ENCODE data around the gene PDE7B.

GRCh38 chr6:135870722-135871121 is 19.2 kb downstream of the PDE7B start:
- TF ChIP-seq, protein P1, sequence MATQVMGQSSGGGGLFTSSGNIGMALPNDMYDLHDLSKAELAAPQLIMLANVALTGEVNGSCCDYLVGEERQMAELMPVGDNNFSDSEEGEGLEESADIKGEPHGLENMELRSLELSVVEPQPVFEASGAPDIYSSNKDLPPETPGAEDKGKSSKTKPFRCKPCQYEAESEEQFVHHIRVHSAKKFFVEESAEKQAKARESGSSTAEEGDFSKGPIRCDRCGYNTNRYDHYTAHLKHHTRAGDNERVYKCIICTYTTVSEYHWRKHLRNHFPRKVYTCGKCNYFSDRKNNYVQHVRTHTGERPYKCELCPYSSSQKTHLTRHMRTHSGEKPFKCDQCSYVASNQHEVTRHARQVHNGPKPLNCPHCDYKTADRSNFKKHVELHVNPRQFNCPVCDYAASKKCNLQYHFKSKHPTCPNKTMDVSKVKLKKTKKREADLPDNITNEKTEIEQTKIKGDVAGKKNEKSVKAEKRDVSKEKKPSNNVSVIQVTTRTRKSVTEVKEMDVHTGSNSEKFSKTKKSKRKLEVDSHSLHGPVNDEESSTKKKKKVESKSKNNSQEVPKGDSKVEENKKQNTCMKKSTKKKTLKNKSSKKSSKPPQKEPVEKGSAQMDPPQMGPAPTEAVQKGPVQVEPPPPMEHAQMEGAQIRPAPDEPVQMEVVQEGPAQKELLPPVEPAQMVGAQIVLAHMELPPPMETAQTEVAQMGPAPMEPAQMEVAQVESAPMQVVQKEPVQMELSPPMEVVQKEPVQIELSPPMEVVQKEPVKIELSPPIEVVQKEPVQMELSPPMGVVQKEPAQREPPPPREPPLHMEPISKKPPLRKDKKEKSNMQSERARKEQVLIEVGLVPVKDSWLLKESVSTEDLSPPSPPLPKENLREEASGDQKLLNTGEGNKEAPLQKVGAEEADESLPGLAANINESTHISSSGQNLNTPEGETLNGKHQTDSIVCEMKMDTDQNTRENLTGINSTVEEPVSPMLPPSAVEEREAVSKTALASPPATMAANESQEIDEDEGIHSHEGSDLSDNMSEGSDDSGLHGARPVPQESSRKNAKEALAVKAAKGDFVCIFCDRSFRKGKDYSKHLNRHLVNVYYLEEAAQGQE (IDR thresholded peaks at IDR 0.05; ENCODE audit: low read depth, low read length): no peak
- TF ChIP-seq EZH2phosphoT487 (IDR thresholded peaks at IDR 0.05; ENCODE audit: borderline replicate concordance, low read depth) (no peak), RXRA (IDR thresholded peaks at IDR 0.05; ENCODE audit: borderline replicate concordance, low read depth) (no peak), RAD21 (IDR thresholded peaks at IDR 0.05; ENCODE audit: low read length) (no peak), POLR2AphosphoS5 (IDR thresholded peaks at IDR 0.05; ENCODE audit: low read depth, low read length) (no peak), EP300 (IDR thresholded peaks at IDR 0.05; ENCODE audit: borderline replicate concordance in 1 of 2, low read depth in 1 of 2, low read length in 1 of 2) (no peak), MXI1 (IDR thresholded peaks at IDR 0.05; ENCODE audit: low read depth, low read length) (no peak), YY1 (IDR thresholded peaks at IDR 0.05; ENCODE audit: low read depth) (no peak), TCF12 (IDR thresholded peaks at IDR 0.05) (peak; percentile 28; the same call in 1 of the 2 replicates)
- TF ChIP-seq, protein P2, sequence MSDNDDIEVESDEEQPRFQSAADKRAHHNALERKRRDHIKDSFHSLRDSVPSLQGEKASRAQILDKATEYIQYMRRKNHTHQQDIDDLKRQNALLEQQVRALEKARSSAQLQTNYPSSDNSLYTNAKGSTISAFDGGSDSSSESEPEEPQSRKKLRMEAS (IDR thresholded peaks at IDR 0.05; ENCODE audit: low read depth): no peak
- TF ChIP-seq, protein P3, sequence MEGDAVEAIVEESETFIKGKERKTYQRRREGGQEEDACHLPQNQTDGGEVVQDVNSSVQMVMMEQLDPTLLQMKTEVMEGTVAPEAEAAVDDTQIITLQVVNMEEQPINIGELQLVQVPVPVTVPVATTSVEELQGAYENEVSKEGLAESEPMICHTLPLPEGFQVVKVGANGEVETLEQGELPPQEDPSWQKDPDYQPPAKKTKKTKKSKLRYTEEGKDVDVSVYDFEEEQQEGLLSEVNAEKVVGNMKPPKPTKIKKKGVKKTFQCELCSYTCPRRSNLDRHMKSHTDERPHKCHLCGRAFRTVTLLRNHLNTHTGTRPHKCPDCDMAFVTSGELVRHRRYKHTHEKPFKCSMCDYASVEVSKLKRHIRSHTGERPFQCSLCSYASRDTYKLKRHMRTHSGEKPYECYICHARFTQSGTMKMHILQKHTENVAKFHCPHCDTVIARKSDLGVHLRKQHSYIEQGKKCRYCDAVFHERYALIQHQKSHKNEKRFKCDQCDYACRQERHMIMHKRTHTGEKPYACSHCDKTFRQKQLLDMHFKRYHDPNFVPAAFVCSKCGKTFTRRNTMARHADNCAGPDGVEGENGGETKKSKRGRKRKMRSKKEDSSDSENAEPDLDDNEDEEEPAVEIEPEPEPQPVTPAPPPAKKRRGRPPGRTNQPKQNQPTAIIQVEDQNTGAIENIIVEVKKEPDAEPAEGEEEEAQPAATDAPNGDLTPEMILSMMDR (IDR thresholded peaks at IDR 0.05): no peak
- TF ChIP-seq, protein P4, sequence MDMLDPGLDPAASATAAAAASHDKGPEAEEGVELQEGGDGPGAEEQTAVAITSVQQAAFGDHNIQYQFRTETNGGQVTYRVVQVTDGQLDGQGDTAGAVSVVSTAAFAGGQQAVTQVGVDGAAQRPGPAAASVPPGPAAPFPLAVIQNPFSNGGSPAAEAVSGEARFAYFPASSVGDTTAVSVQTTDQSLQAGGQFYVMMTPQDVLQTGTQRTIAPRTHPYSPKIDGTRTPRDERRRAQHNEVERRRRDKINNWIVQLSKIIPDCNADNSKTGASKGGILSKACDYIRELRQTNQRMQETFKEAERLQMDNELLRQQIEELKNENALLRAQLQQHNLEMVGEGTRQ (IDR thresholded peaks at IDR 0.05; ENCODE audit: borderline replicate concordance, low read depth, low read length): no peak

All from SK-N-SH (cell line).